NCI-H1417 treated with DMSO at 0.1 percent for 48 hours (cell line): ENCODE measurements around the gene WDR81.
"Not testable (repeated sequence)": the region's sequence is repeated elsewhere in the genome, so short reads cannot be mapped to it uniquely, and the experiment has no call there.

ENCODE experiments used
- DNase-seq: peaks from one replicate; lab custom pipeline; 2025; lab: John Stamatoyannopoulos, UW

The WDR81 gene

DNA sequence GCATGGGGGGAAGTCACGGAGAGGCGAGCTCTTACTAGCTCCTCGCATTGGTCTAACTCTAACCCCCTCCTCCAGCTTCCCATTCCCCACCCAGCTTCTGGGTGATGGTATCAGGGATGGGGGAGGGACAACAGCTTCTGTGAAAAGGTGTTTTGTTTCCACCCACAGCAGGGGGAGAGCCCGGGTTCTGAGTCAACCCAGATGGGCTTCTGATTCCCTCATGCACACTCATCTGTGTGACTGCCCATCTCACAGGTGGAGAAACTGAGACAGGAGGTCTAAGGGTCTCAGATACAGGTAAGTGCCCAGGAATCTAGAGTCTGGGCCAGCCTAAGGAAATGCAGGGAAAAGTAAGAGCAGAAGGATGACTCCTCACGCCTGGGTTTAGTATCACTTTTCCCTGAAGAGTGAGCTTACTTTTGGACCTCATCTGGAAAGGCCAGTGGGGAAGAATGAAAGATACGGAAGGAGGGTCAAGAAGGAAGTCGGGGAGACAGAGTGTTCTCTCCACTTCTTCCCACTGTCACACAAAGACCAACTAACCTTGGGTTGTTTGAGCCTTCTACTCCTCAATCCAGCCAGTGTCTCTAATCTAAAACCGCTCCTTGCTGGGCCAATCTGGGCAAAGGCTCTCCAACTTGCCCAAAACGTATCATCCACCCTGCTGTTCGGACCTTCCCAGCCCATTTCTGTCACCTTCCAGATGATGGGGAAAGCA, 11.2 kb upstream of the WDR81 start:
- DNase-seq: no peak

DNA sequence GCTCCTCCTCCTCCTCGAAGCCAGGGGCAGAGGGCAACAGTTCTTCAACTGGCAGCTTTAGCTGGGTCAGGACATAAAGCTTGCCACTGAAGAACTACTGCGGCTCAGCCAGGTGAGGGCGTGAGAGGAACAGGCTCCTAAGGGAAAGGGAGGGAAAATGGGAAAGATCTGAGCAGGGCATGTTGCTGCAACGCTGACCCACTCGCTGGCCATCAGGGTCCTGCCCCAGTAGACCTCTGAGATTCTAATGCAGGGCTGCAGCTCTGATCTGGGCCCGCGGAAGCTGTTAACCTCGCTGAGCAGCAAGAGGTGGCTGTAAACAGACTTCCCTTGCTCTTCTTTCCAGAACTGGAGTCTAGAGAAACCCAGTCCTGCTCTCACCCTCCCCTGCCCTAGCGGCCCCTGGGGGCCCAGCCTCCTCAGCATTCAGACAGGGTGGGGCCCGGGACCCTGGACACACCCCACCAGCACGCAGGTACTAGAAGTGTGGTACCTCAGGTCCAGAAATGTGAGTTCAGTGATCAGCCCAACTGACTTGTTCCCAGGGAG, 10.6 kb upstream of the WDR81 start:
- DNase-seq: no peak

DNA sequence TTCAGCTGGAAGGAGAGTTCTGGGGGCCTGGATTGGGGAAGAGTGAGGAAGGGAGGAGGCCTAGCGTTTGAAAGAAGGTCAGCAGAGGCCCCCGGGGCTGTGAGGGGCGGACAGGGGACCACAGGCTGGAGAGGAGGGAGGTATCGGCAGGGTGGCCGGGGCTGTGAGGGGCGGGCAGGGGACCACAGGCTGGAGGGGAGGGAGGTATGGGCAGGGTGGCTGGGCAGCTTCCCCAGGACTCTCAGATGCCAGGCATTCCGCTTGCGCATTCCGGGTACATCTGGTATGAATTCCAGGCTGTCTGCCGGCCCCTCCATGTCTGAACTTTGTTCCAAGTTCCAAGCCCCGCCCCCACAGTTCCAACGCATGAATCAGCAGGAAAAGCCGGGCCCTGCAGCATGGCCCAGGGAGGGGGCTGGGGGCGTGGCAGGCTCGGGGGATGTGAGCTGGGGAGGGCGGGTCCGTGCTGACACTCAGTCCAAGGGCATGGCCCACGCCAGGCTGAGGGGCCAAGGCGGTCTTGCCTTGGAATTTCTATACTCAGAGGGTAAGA, 10.0 kb upstream of the WDR81 start:
- DNase-seq: no peak

GRCh38 chr17:1714980-1715802, 9.3 kb upstream of the WDR81 start:
- DNase-seq: no peak

DNA sequence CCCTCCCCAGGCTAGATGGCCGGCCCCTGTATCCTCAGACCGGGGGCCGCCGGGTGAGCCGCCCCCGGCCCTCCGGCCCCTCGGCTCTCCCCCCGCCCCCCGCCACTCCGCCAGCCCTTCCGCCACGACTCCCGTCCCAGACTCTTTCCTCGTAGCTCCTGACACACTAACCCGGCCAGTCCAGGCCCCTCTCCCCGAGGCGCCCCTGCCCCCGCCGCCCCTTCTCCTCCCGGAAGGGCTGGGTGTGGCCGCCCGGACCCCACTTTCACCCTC, 8.8 kb upstream of the WDR81 start:
- DNase-seq: no peak

DNA sequence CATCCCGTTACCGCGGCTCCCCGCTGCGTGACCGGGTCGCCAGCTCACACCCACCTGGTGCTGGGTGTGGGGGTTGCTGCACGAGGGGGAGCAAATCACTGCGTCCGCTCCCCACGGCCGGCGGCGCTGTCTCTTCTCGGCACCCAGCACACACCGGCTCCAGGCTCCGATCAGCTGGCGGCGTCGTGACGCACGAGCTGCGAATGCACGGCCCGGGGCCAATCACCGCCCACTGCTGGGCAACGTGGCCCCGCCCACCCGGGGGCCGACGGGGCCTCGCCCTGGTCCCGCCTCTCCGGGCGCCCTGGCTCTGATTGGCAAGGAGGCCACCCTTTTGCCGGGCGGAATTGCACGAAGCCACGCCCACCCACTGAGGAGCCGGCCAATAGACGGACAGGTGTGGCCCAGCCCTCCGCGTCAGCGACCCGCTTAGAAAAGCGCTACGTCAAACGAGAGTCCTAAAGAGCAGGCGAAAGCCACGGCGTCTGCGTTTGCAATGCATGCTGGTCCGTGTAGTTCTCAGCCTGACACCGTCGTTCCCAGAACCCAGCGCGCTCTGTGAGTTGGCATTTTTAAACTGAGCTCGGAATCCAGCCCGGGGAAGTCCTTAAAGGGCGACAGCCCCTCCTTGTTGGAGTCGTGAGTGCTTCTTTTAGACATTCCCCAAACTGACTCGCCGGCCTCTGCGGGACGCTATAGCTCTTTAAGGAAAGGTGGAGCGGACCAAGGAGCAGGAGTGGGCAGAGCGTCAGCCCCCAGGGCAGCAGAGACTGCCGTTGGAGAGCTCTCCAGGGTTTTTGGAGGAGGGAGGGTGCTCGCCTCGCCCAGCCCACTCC, 8.2 kb upstream of the WDR81 start:
- peak; percentile 89 for DNase-seq

GRCh38 chr17:1716912-1717695, 7.4 kb upstream of the WDR81 start:
- peak; percentile 59 for DNase-seq

DNA sequence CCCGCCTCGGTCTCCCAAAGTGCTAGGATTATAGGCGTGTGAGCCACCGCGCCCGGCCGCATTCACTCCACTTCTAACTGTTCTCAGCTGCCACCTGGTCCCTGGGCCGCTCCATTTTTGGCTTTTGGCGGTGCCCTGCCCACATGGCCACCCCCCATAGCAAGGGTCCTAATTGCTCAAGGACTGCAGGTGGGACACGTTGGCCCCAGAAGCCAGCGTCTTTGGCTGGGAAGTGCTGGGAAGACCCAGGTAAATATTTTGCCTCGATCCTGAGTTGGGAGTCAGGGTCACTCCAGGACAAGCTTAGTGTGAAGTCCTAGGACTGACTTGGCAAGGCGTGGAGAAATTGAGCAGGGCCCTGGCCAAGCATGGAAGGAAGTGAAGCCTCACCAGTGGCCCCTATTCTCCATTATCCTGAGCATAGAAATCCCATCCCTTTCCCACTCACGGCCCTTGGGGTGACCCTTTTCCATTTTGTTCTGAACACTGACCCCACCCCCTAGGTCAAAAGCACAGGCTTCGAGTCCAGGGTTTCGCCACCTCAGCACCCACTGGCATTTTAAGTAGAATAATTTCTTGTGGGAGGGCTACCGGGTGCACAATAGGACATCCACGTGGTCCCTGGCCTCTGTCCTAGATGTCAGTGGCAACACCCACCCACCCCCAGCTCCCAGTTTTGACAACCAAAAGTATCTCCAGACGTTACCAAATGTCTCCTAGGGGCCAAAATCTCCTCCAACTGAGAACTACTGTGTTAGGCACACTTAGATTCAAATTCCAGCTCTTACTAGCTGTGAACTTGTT, 5.9 kb upstream of the WDR81 start:
- DNase-seq: no peak

- no peak for DNase-seq
Observed at GRCh38 chr17:1720856-1721386, 3.6 kb upstream of the WDR81 start.

GRCh38 chr17:1722022-1722421, 2.5 kb upstream of the WDR81 start:
- DNase-seq: not testable (repeated sequence)

DNA sequence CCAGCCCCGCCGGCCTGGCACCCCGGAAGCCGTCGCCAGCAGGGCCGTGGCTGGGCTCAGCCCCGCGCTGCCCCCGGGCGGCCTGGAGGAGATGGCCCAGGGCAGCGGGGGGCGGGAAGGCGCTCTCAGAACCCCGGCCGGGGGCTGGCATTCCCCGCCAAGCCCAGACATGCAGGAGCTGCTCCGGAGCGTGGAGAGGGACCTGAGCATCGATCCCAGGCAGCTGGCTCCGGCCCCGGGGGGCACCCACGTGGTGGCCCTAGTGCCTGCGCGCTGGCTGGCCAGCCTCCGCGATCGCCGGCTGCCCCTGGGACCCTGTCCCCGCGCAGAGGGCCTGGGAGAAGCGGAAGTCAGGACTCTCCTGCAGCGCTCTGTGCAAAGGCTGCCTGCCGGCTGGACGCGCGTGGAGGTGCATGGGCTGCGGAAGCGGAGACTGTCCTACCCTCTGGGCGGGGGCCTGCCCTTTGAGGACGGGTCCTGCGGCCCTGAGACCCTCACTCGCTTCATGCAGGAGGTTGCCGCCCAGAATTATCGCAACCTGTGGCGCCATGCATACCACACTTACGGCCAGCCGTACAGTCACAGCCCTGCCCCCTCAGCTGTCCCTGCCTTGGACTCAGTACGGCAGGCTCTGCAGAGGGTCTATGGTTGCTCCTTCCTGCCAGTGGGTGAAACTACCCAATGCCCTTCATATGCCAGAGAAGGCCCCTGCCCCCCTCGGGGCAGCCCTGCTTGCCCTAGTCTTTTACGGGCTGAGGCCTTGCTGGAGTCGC, 551 bp downstream of the WDR81 start:
- DNase-seq: no peak

- DNase-seq: no peak
Observed at GRCh38 chr17:1725642-1726511, 1.4 kb downstream of the WDR81 start.

DNA sequence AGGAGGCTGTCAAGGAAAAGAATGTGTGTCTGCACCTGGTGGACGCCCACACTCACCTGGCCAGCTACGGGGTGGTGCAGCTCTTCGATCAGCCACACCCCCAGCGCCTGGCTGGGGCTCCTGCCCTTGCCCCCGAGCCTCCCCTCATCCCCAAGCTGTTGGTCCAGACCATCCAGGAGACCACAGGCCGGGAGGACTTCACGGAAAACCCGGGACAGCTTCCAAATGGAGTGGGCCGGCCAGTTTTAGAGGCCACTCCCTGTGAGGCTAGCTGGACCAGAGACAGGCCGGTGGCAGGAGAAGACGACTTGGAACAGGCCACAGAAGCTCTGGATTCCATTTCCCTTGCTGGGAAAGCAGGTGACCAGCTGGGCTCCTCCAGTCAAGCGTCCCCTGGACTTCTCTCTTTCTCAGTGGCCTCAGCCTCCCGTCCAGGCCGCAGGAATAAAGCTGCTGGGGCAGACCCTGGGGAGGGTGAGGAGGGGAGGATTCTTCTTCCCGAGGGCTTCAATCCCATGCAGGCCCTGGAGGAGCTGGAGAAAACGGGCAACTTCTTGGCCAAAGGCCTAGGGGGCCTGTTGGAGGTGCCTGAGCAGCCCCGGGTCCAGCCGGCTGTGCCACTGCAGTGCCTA, 2.2 kb downstream of the WDR81 start:
- DNase-seq: no peak

- DNase-seq: no peak
Observed at GRCh38 chr17:1727258-1727789, 2.8 kb downstream of the WDR81 start.

GRCh38 chr17:1727876-1728630, 3.5 kb downstream of the WDR81 start:
- DNase-seq: no peak

- no peak for DNase-seq
Observed at GRCh38 chr17:1729966-1730325, 5.4 kb downstream of the WDR81 start.
